HG02678 (cell line): ENCODE data around the gene PTPRM.

Experiments used
- ATAC-seq: cut with Tn5 transposase; IDR thresholded peaks from one replicate; pipeline ENCODE4 v1.9.1; 2021; ENCODE audit warnings: mild to moderate bottlenecking, moderate library complexity; ENCODE audit not compliant: unreplicated experiment

PTPRM gene

GRCh38 chr18:7624697-7625096 is 57.6 kb downstream of the PTPRM start:
- ATAC-seq = no peak

GRCh38 chr18:7626175-7626921 is 59.2 kb downstream of the PTPRM start:
- no peak for ATAC-seq

- ATAC-seq = no peak
Measured at GRCh38 chr18:7626922-7627440, 59.9 kb downstream of the PTPRM start.

- ATAC-seq = no peak
Measured at GRCh38 chr18:7629416-7629815, 62.3 kb downstream of the PTPRM start.

GRCh38 chr18:7630731-7631442 is 63.8 kb downstream of the PTPRM start:
- ATAC-seq = no peak

GRCh38 chr18:7632152-7633098 is 65.3 kb downstream of the PTPRM start:
- ATAC-seq = no peak

GRCh38 chr18:7633171-7633570 is 66.1 kb downstream of the PTPRM start:
- no peak for ATAC-seq

GRCh38 chr18:7635948-7636347 is 68.8 kb downstream of the PTPRM start:
- no peak for ATAC-seq

- no peak for ATAC-seq
Measured at GRCh38 chr18:7637269-7637668, 70.2 kb downstream of the PTPRM start.

- no peak for ATAC-seq
Measured at GRCh38 chr18:7638321-7638720, 71.2 kb downstream of the PTPRM start.

GRCh38 chr18:7641813-7642212 is 74.7 kb downstream of the PTPRM start:
- ATAC-seq = no peak

- ATAC-seq = no peak
Measured at GRCh38 chr18:7642331-7642890, 75.3 kb downstream of the PTPRM start.

- ATAC-seq = no peak
Measured at GRCh38 chr18:7645756-7646155, 78.6 kb downstream of the PTPRM start.

GRCh38 chr18:7646174-7646886 is 79.2 kb downstream of the PTPRM start:
- no peak for ATAC-seq

- ATAC-seq = no peak
Measured at GRCh38 chr18:7647500-7647899, 80.4 kb downstream of the PTPRM start.

- no peak for ATAC-seq
Measured at GRCh38 chr18:7657050-7657449, 89.9 kb downstream of the PTPRM start.

- no peak for ATAC-seq
Measured at GRCh38 chr18:7657937-7658336, 90.8 kb downstream of the PTPRM start.

- no peak for ATAC-seq
Measured at GRCh38 chr18:7658701-7659100, 91.6 kb downstream of the PTPRM start.

- no peak for ATAC-seq
Measured at GRCh38 chr18:7661207-7661606, 94.1 kb downstream of the PTPRM start.

- ATAC-seq = no peak
Measured at GRCh38 chr18:7662866-7663265, 95.8 kb downstream of the PTPRM start.
